ENCODE data around the gene OR4K17.

GRCh38 chr14:20143911-20144310 lies 33.4 kb downstream of the OR4K17 start:
- TF ChIP-seq CTCF (IDR thresholded peaks at IDR 0.05) (no peak), POLR2A (IDR thresholded peaks at IDR 0.05) (no peak)

Measured in heart left ventricle (tissue), 13 donors.